Activated gamma-delta T cell treated with anti-CD3 and anti-CD28 coated beads, Interleukin-2, amount 50 U/mL, for 16 hours (primary cell): Measurements from ENCODE around the gene ASAP2.
A peak's percentile ranks its signal among the peaks of the same experiment; 100 is the strongest.

ENCODE experiments used
- DNase-seq: peaks from one replicate; pipeline ENCODE4 v3.0.0-alpha.2; 2020; ENCODE audit warnings: low read depth

The ASAP2 gene

DNA sequence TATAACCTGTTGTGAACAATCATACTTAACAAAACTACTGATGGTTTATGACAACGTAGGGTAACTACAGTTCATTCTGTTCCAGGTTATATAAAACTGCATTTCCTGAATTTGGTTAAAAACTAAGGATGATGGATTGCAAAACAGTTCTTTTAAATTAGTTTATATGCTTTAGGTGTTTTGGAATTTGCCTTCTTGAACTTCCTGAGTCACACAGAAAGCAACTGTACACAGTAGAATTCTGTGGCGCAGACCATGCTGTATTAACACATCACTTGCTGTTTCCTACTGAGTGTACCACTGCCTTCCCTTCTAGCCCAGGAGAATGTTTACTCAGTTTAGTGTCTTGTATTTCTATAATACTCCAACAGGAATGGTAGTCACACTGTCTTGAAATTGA is 197.3 kb downstream of the ASAP2 start:
- no peak for DNase-seq

DNA sequence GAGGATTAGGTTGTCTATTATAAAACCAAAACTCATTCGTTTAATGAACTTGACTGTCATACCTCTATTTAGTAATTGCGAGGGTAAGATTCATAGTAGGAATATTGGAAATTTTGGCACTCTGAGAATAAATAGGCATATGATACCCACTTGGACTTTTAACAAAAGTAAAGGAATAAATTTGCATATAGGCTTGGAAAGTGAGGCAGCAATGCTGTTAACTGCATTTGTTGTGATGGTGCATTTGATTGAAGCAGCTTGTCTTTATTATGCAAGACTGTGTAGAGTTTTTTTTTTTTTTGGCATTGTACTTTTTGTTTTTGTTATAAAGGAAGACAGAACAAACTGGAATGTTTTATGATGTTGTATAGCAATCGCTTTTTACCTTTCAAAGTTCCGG is 197.8 kb downstream of the ASAP2 start:
- no peak for DNase-seq

DNA sequence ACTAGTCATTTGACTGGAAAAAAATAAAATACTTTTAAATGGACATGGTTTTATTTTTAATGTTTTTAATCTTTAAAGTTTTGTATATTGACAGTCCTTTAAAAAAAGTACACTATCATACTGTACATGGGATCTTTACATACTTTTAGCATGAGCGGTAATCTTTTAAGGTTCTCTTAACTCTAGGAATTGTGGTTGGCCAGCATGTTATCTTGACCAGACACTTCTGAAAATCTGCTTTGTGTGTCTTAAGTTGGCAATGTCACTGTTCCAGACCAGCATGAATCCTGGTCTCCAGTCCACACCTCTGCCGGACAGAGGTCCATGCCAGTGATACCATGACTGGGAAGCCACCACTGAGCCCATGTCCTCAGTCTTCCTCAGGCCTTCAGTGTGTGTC is 199.0 kb downstream of the ASAP2 start:
- DNase-seq = no peak

DNA sequence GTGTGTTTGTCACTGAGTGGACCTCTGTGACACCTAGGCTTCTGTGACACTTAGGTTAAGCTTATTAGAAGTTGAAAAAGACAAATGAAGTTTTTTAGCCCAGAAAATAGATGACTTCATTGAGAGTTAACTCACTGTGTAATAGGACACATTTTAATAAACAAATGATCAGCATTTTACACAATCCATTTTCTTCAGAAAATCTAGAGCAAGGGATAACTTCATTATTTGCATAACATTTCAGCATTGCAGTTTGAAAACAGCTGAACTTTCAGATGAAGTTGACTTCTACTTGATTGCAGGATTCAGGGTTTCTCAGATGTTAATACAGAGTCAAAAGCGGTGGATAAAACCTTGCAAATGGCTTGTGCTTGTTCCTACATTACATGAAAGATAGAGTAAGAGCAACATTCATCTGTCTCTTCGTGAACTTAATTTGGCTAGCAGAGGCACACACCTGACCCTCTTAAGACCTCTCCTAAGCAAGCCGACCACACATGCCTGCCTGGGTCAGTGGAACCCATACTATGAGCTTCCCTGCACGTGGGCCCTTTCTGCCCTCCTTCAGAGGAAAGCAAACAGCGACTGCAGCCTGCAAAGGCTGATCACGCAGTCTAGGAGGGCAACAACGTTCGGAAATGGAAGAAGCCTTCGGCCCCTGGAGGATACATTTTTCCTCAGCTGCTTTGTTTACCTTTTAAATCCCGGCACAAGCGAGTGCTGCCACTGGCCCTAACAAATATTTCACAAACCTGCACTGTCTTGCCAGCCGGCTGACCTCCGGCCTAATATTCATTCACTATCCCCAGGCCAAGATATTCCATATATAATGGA is 200.1 kb downstream of the ASAP2 start:
- no peak for DNase-seq

DNA sequence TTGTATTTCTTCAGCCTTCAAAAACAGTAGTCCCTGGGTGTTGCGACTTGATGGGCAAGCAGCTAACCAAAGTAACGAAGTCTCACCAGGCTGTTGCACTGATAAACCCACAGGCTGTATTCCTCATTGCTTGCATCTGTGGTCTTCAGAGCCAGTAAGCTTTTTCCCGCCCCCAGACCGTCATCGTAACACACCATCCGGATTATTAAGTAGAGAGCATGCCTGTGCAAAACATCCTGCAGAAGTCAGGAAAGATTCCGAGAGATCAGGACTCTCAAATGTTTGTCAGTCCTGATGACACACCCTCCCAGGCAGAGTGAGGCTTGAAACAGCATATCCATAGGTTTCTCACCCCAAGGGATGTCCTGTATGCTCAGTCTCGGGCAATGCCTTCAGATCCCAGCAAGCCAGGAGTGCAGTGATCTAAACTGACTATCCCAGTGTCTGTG is 200.8 kb downstream of the ASAP2 start:
- DNase-seq = no peak

DNA sequence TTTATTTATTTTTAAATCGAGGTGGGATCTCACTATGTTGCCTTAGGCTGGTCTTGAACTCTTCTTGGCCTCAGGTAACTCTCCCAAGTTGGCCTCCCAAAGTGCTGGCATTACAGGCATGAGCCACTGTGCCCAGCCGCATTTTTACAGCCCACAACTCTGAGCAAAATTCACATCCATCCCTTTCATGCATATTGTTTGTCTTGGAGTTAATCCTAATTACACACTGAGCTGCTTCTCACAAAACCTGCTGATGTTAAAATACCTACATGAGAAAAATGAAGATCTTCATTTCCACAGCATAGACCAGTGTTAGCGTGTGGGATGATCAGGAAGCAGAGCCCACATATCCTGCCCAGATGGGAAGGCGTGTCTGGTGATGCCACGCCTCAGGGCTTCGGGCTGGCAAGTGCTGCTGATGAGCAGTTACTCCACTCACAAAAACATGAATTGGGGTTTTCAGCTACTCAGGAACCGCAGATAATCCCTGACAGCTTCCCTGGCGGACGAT is 202.1 kb downstream of the ASAP2 start:
- DNase-seq = no peak

DNA sequence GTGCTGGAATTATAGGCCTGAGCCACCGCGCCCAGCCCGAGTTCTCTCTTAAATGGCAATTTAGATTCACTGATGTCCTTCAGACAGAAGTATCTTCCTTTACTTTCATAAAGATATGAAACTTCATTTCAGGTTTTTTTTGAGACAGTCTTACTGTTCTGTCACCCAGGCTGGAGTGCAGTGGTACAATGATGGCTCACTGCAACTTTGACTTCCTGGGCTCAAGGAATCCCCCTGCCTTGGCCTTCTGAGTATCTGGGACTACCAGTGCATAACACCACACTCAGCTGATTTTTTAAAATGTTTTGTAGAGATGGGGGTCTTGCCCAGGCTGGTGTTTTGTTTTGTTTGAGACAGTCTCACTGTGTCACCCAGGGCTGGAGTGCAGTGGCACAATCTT is 203.5 kb downstream of the ASAP2 start:
- DNase-seq = no peak

DNA sequence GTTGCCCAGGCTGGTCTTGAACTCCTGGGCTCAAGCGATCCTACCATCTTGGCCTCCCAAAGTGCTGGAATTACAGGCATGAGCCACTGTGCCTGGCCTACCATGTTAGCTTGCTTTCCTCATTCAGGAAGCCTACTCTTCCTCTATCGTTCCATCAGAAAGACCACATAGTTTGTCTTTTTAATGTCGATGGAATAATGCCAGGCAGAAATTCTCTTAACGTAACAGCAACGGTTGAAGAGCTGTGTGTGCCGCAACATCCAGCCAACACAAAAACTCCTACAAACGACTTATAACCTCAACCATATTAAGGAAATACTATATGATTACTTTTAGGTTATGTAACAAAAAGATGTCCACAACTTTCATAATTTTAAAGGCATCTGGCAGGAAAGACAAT is 206.2 kb downstream of the ASAP2 start:
- DNase-seq = no peak

DNA sequence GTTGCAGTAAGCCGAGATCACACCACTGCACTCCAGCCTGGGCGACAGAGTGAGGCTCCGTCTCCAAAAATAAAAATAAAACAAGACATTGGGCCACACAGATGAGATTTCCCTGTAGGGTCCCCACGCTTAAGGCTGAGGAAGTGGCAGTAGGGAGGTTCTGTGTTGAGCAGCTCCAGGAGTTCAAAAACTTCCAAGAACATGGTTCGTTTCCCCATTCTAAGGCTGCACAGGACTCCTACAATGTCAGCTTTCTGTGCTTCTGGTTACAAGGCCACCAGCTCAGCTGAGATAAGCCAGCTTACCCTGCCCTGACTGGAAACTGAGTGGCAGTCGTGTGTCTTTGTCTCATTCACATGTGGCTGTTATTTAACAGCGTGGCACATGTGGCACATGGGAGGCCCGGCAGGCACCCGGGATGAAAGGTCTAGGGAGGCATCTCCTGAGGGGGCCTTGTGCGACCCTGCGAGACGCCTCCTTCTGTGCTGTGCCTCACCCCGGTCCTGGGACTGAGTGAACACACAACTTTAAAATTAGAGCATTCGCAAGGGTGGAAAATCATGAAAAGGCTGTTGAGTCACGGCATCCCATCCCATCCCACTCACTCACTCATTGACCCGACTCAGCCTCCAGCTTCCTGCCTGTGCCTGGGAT is 209.0 kb downstream of the ASAP2 start:
- no peak for DNase-seq

DNA sequence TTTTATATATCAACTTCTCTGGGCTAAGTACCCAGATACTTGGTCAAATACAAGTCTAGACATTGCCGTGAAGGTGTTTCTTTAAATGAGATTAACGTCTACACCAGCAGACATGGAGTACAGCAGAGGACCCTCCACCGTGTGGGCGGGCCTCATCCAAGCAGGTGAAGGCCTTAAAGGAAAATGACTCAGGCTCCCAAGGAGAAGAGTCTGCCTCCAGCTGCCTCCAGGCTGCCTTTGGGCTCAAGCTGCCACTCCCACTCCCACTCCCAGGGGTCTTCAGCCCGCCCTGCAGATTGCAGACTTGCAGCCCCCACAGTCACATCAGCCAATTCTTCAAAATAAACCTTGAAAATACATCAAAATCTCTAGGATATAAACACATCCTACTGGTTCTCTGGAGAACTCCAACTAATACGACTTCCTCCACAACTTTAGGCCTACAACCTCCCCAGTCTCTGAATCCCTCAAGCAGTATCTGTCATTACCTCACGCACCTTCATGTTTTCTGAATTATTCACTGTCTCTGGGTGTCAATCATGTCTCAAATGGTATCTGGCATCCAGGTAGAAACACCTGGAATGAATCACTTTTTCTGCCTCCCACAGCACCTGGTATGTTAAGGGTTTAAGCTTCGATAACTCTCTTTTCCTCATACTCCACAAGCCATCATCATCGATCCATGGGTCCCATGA is 209.8 kb downstream of the ASAP2 start:
- no peak for DNase-seq

DNA sequence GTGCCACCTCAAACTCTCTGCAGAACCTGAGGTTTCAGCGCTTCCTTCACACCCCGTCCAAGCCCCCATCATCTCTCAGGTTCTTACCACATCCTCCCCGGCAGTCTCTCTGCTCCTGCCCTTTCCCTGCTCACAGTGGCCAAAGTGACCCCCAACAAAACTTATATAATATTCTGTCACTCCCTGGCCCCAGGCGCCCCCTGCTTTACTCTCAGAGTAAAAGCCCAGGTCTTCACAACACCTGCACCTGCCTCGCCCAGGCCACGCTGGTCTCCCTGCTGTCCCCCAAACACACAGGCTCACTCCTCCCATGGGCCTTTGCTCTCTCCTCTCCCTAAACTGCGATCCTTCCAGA is 210.3 kb downstream of the ASAP2 start:
- no peak for DNase-seq

DNA sequence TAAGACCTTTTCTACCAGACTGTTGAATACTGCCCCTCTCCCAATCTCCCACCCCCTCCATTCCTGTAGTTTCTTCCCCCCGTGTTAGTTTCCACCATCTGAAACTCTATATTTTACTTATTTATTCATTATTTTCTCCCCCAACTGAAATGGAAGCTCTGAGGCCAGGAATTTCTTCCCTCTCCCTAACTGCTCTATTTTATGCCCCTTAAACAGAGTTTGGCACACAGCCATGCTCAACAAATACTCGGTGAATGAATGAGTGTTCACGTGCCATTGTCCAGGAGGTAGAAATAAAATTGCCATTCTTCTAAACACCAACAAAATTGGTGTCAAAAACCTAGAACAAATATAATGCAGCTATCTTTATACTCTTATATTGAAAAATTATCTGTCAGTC is 211.1 kb downstream of the ASAP2 start:
- DNase-seq = no peak

DNA sequence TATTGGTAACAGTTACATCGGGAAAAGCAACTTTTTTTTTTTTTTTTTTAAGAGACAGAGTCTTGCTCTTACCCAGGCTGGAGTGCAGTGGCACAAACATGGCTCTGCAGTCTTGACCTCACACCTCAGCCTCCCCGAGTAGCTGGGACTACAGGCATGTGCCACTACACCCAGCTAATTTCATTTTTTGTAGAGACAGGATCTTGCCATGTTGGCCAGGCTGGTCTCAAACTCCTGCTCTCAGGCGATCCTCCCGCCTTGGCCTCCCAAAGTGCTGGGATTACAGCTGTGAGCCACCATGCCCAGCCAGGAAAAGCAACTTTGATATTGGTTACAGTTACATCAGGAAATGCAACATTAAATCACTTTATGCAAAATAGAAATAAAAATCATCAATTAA is 212.1 kb downstream of the ASAP2 start:
- no peak for DNase-seq

DNA sequence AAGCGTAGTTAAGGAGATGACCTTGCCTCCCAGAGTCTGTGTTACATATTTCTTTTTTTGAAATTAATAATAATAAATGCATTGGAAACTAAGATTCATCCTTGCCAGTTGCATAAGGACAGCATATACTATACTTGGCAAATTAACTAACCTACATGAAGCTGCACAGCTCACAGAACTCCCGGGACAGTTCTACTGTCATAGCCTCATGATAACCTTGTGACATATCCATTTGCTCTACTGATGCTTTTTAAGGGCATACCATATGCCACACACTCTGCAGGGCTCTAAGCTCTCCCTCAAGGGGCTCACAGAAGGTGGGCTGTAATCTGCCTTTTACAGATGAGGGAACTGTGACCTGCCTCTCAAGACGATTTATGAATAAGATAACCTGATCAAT is 212.9 kb downstream of the ASAP2 start:
- no peak for DNase-seq

DNA sequence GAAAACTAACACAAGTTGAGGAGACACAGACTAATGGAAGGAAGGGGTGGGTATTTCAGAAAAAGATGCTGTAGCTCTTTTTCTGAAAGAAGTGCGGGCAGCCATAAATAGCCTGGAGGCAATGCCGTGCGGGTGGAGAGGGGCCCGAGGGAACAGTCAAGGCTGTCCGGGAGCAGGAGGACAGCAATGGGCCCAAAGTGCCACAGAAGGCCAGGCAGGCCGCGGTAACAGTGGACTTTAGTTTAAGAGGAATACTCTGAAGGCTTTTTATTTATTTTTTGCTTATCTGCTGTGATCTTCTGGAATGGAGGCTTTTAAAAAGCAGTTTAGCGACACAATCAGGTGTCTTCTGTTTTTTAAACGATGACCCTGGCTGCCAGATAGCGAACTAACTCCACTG is 213.9 kb downstream of the ASAP2 start:
- no peak for DNase-seq

DNA sequence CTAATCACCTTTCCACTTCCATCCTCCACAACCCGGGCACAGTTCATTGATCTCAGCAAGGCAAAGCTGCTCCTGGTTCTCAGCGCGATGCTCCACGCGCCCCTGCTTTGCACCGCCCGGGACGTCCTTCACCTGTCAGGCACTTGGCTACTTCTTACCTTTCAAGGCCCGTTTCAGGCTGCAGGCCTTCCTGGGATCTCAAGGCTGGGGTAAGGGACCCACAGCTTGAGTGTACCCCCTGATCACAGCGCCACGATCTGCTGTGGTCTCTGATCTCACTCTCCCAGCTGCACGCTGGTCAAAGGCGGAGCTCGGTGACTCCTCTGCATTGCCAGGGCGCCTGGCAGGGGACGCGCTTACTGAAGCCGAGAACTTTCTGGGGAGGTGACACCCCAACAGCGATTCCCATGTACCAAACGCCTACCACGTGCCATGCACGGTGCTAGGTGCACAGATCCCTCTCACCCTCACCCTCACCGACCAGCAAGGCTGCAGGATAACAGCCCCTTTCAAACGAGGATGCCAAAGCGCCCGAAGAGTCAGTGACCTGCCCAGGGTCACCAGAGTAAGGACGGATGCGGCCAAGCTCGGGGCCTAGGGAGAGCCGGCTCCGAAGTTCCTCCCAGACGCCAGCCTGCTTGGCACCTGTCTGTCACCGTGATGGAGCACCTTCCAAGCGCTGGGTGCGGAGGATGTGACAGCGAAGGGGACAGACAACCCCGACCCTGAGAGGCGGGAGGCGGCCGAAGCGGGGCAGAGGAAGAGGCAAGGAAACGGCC is 215.9 kb downstream of the ASAP2 start:
- peak; percentile 13 for DNase-seq

DNA sequence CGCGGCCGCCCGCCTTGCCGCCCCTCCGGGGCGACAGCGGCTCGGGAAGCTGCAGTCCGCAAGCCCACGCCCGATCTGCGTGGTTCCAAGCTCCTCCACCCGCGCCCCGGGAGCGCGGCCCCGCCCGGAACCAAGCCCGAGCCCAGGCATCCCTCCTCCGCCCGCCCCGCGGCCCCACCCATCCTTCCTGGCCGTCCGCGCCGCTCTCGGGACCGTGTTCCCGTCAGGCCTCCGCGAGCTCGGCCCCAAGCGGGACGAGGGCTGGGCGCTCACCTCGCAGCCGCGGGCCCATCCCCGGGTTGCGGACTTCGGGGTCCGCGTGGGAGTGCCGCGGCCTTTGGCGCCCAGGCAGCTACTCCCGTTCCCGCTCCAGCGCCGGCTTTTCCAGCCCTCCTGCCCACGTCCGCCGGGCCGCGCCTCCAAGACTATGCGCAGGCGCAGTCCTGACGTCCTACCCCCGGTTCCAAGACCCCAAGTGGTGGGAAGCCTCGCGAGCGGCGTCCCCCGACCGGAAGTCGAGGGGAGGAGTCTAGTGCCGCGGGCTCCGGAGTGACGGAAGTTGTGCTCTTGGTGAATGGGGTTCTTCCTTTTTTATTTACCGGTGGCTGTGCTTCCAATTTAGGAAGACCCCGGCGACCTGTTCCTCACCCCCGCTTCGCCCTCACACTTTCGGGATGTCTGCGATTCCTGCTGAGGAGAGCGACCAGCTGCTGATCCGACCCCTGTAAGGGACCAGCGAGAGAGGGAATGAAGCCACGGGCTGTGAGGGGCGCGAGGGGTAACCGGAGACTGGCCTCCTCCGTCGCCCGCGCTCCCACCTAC is 216.7 kb downstream of the ASAP2 start, which contains the start of the genes CPSF3 and ITGB1BP1:
Gene CPSF3, plus strand, starts transcription at position 555 of the 822 bp plus-strand sequence. Its CDS starts 120 bp downstream, at position 675.
Gene ITGB1BP1, minus strand, starts transcription at position 429 of the 822 bp plus-strand sequence. CDS start 4,831 bp downstream, outside the sequence.
- DNase-seq = peak; percentile 96

DNA sequence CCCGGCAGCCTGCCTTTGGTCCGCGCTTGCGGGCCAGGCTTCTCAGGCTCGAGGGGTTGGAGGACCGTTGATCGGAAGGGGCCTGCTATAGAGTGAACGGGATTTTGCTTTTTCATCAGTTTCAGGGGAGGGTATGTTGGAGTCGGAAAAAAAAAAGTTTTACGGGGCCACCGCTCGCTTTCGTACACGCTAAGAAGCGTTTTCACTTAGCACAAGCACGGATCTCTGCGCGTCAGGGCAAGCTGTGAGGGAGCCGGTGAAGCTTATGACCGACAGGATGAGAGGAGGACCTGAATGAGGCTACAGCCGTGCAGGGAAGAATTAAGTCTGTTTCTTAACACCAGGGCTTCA is 217.3 kb downstream of the ASAP2 start:
- peak; percentile 5 for DNase-seq

DNA sequence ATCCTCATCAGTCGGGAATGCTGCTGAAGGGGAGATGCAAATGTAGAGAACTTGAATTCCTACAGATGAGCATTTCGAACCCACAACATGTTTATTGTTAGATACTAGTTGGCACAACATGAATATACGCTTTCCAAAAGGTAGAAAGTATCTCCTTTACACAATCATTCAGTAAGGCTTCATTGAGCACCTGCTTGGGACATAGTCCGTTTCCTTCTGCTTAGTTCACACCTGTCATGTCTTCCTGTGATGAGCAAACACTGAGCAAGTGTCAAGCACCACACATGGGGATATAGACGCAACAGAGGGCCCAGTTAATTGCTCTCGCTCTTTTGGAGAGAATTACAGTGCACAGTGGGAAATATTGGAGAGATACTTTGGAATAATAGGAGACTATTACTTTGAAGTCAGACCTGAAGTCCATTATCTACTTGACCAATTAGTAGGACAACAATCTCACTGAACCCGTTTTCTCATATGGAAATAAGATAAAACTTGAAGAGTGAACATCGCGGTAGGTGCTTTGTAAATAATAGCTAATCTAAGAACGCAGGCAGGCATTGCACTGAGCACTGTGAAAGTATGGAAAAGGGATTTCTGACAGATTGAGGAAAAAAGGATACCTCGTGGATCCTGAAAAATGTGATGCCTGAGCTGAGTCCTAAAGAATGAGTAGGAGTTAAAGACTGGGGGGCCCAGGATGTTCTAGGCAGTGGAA is 218.0 kb downstream of the ASAP2 start:
- DNase-seq = no peak

DNA sequence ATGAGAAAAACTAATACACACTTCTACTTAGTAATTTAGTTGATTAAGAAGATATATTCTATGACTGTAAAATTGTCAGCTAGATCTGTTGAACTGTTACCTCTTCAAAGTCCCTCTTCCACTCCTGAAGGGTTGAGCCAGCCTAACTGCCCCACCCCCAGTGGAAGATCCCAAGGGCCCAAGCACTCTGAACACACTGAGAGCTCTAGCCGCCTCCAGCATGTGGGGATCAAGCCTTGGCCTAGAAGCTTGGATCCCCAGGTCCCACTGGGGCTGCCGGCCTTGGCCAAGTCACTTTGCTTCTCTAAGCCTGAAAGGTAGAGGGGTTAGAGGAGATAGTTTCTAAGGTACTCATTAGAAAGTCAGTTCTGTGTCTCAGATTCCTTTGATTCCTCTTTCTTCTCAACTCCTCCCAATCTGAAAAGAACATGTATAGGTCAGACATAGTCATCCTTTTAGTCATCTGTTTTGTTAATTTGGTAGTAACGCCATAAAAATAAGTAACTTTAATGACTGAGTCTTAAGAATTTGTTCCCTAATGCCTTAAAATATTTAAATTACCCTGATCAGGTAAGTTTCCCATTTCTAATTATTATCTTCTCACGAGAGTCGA is 222.5 kb downstream of the ASAP2 start:
- no peak for DNase-seq
